OCI-LY7 (cell line): ENCODE measurements around the gene MTA3. TPM values are rescaled to one million over a fixed set of nuclear protein-coding genes. Genes with fewer than 3 reads are reported as not detected.

Experiments
- BruUV-seq: library from RNA; stranded (reverse); fragments of 400-500 nt; replicated peaks from 2 replicates; lab custom pipeline; 2021; lab: Mats Ljungman, UMichigan
- CTCF ChIA-PET: fragments of 300-600 bp; sonication (Branson Sonifier 250); formaldehyde crosslinking; loops from one replicate; lab custom pipeline; 2022; ENCODE audit warnings: antibody characterized with exemption; ENCODE audit not compliant: unreplicated experiment; lab: Charles Lee
- POLR2A ChIA-PET: fragments of 300-600 bp; sonication (Branson Sonifier 250); formaldehyde crosslinking; loops from one replicate; lab custom pipeline; 2022; ENCODE audit warnings: antibody characterized with exemption; lab: Charles Lee
- DNase-seq: peaks from one replicate; pipeline ENCODE4 v3.0.0-alpha.2; 2015; ENCODE audit warnings: low spot score
- H2AFZ ChIP-seq: fragments of 200-600 bp; sonication (generic), shearing (Covaris generic); 2 replicates; pipeline ENCODE4 v1.6.1; 2014; ENCODE audit warnings: mild to moderate bottlenecking, antibody characterized with exemption, low read length, moderate library complexity
- H3K27ac ChIP-seq: fragments of 200-600 bp; sonication (generic); 2 replicates; pipeline ENCODE4 v1.5.1; 2014; ENCODE audit warnings: mixed run types, low read depth, mild to moderate bottlenecking, moderate library complexity, low read length, inconsistent platforms; ENCODE audit not compliant: poor library complexity, severe bottlenecking
- H3K36me3 ChIP-seq: fragments of 200-600 bp; sonication (generic); 2 replicates; pipeline ENCODE4 v1.6.1; 2014; ENCODE audit warnings: mild to moderate bottlenecking, antibody characterized with exemption, low read length, moderate library complexity, mixed read lengths; ENCODE audit not compliant: insufficient read depth
- H3K4me1 ChIP-seq: fragments of 200-600 bp; sonication (generic); 2 replicates; pipeline ENCODE4 v1.5.1; 2014; ENCODE audit warnings: mild to moderate bottlenecking, low read length; ENCODE audit not compliant: insufficient read depth, poor library complexity, severe bottlenecking
- H3K4me2 ChIP-seq: fragments of 200-600 bp; sonication (generic); 2 replicates; pipeline ENCODE4 v1.6.1; 2014; ENCODE audit warnings: mild to moderate bottlenecking, low read length
- H3K4me3 ChIP-seq: fragments of 200-600 bp; sonication (generic); 2 replicates; pipeline ENCODE4 v1.5.1; 2014; ENCODE audit warnings: mild to moderate bottlenecking, low read depth, low read length; ENCODE audit not compliant: poor library complexity, severe bottlenecking
- H3K79me2 ChIP-seq: fragments of 200-600 bp; sonication (generic); 2 replicates; pipeline ENCODE4 v1.6.1; 2016; ENCODE audit warnings: low read depth, mild to moderate bottlenecking, low read length, moderate library complexity, mixed read lengths; ENCODE audit not compliant: insufficient read depth
- H3K9me2 ChIP-seq: fragments of 200-600 bp; sonication (generic); 2 replicates; pipeline ENCODE4 v1.6.1; 2016; ENCODE audit warnings: mild to moderate bottlenecking, low read length, mixed read lengths; ENCODE audit not compliant: insufficient read depth
- H3K9me3 ChIP-seq: fragments of 200-600 bp; sonication (generic); 2 replicates; pipeline ENCODE4 v1.6.1; 2014; ENCODE audit warnings: mild to moderate bottlenecking, mixed run types, low read length, mixed read lengths
- H4K20me1 ChIP-seq: fragments of 200-600 bp; sonication (generic); 2 replicates; pipeline ENCODE4 v1.6.1; 2014; ENCODE audit warnings: mild to moderate bottlenecking, antibody characterized with exemption, low read length, moderate library complexity, mixed read lengths; ENCODE audit not compliant: insufficient read depth
- EZH2phosphoT487 ChIP-seq: fragments of 200-600 bp; sonication (generic); IDR thresholded peaks from 2 replicates; pipeline ENCODE4 v1.6.1; 2018; ENCODE audit warnings: low read depth, borderline replicate concordance, mild to moderate bottlenecking, mixed run types, antibody characterized with exemption, low read length, moderate library complexity, mixed read lengths
- intact Hi-C: fragments of 100-400 bp; cut with micrococcal nuclease; formaldehyde crosslinking; loops from one replicate; pipeline ENCODE4 v1.10.0; 2022; ENCODE audit not compliant: unreplicated experiment
- total RNA-seq, 2 experiments: library from RNA; depleted of rRNA in 1 of 2; stranded (reverse); fragments of >200 nt in 1 of 2; shearing (Covaris generic) in 1 of 2; gene quantifications; 2 replicates each; pipeline ENCODE4 v1.2.3, GENCODE V29; 2014 to 2022
- TF ChIP-seq, protein P1 (sequence below): fragments of 200-600 bp; sonication (generic); conservative IDR thresholded peaks from 2 replicates; pipeline ENCODE4 v1.5.1; 2014; ENCODE audit warnings: mild to moderate bottlenecking, antibody characterized with exemption, low read length, moderate library complexity, mixed read lengths

MTA3 gene
- total RNA-seq, 2 experiments from 2014 or later = 72.7 to 205 TPM

GRCh38 chr2:42742740-42743658 lies 174.6 kb downstream of the MTA3 start:
- Histone ChIP-seq H2AFZ (no peak overlapping the region), H3K4me2 (no peak overlapping the region), H3K9me2 (no peaks in the 10 kb centered on the region), H3K4me1 (no peaks in the 10 kb centered on the region), H3K4me3 (no peak overlapping the region), H3K36me3 (peaks cover 74% of the 10 kb centered on the region), H3K9me3 (0 out of 2 replicates have a peak, but pooled peaks cover 4% of the 10 kb centered on the region), H3K79me2 (no peaks in the 10 kb centered on the region), H4K20me1 (no peaks in the 10 kb centered on the region), H3K27ac (no peak overlapping the region)
- ChIA-PET POLR2A (interaction anchor here (0.7 to 1.2 kb wide), 3 partner anchors 11 to 798 kb away, joined by 3 read pairs; no protein-coding TSS in a partner anchor), CTCF (no interaction called here)
- no TSS peak for BruUV-seq
- TF ChIP-seq, protein P1, sequence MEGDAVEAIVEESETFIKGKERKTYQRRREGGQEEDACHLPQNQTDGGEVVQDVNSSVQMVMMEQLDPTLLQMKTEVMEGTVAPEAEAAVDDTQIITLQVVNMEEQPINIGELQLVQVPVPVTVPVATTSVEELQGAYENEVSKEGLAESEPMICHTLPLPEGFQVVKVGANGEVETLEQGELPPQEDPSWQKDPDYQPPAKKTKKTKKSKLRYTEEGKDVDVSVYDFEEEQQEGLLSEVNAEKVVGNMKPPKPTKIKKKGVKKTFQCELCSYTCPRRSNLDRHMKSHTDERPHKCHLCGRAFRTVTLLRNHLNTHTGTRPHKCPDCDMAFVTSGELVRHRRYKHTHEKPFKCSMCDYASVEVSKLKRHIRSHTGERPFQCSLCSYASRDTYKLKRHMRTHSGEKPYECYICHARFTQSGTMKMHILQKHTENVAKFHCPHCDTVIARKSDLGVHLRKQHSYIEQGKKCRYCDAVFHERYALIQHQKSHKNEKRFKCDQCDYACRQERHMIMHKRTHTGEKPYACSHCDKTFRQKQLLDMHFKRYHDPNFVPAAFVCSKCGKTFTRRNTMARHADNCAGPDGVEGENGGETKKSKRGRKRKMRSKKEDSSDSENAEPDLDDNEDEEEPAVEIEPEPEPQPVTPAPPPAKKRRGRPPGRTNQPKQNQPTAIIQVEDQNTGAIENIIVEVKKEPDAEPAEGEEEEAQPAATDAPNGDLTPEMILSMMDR = no peak
- TF ChIP-seq EZH2phosphoT487 = no peak
- intact Hi-C loops = no loop called here
- no peak for DNase-seq

- no peaks in the 10 kb centered on the region for H3K9me2 ChIP-seq
- H3K27ac ChIP-seq = no peak overlapping the region
- H3K4me3 ChIP-seq = no peak overlapping the region
- no peak overlapping the region for H2AFZ ChIP-seq
- H3K4me1 ChIP-seq = no peaks in the 10 kb centered on the region
- ChIA-PET POLR2A (no interaction called here), CTCF (no interaction called here)
- BruUV-seq = no TSS peak
- 0 out of 2 replicates have a peak, but pooled peaks cover 4% of the 10 kb centered on the region for H3K9me3 ChIP-seq
- H3K4me2 ChIP-seq = no peak overlapping the region
- peaks cover 72% of the 10 kb centered on the region for H3K36me3 ChIP-seq
- TF ChIP-seq, protein P1 = no peak
- no peak for TF ChIP-seq EZH2phosphoT487
- H3K79me2 ChIP-seq = no peaks in the 10 kb centered on the region
- H4K20me1 ChIP-seq = no peaks in the 10 kb centered on the region
- no peak for DNase-seq
- intact Hi-C loops = no loop called here
These were observed 175.2 kb downstream of the MTA3 start for GRCh38 chr2:42743659-42743990.
